HG02970 (cell line): ENCODE data around the gene MOCOS.

Source experiments
- ATAC-seq: cut with Tn5 transposase; IDR thresholded peaks from one replicate; pipeline ENCODE4 v1.9.1; 2021; ENCODE audit warnings: mild to moderate bottlenecking, moderate library complexity, moderate number of reproducible peaks; ENCODE audit not compliant: unreplicated experiment, low FRiP score

Gene MOCOS

GRCh38 chr18:36264283-36264682 lies 77.0 kb downstream of the MOCOS start:
- no peak for ATAC-seq

DNA sequence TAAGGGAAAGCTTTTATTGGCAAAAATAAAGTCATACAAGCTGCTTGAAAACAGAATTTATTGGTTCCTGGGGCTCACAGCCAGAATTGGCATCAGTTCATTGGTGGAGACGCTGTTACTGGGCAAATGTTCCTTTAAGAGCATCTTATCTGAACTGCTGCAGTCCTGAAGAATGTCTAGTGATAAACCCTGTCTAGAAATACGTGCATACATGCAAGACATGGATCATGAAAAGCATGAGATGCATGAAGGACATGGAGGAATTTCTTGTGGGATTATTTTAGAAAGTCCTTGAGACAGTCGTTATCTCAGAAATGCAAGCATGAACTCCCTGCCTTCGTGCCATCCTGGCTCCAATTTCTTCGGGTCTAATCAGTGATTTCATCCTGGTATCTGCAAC lies 77.7 kb downstream of the MOCOS start:
- ATAC-seq, result no peak

- no peak for ATAC-seq
Observed at GRCh38 chr18:36269157-36269556, 81.9 kb downstream of the MOCOS start.

- no peak for ATAC-seq
Observed at GRCh38 chr18:36271153-36271552, 83.9 kb downstream of the MOCOS start.

- no peak for ATAC-seq
Observed at GRCh38 chr18:36273347-36273746, 86.0 kb downstream of the MOCOS start.

DNA sequence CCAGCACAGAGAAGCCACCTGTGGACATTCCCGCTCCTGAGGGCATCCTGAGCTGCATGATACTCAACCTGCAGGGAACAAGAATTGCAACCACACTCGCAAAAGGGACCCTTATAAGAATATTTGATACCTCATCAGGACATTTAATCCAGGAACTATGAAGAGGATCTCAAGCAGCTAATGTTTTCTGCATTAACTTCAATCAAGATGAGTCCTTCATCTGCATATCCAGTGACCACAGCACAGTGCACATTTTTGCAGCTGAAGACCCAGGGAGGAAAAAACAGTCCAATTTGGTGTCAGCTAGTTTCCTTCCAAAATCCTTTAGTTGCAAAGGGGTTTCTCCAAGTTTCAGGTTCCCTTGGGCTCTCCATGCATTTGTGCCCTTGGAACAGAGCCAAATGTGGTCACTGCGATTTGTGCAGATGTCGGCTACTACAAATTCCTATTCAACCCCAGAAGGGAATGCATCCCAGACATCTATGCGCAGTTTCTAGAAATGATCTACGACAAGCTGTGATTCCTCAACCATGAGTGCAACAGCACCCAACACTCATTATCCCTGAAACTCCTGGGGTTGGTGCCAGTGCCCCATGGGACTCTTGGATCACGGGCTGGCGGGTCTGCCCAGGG lies 86.9 kb downstream of the MOCOS start:
- no peak for ATAC-seq

- ATAC-seq, result no peak
Observed at GRCh38 chr18:36275561-36275960, 88.3 kb downstream of the MOCOS start.

DNA sequence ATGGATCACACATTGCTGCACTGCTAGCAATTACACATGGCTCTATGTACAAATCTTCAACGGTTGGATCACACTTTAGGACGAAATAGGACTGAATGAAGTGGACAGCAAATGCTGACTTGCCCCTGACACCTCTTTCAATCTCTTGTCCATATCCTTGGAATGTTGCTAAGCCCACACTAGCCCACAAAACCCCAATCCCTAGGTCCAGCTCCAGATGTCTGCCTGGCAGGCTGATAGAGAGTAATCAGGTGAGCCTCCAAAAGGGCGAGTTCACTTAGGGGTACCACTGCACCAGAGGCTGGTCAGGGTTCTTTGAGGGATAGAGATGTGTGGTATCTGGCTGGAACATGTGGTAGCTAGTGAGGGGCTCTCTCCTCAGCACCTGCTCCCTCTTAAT lies 91.7 kb downstream of the MOCOS start:
- ATAC-seq, result no peak

DNA sequence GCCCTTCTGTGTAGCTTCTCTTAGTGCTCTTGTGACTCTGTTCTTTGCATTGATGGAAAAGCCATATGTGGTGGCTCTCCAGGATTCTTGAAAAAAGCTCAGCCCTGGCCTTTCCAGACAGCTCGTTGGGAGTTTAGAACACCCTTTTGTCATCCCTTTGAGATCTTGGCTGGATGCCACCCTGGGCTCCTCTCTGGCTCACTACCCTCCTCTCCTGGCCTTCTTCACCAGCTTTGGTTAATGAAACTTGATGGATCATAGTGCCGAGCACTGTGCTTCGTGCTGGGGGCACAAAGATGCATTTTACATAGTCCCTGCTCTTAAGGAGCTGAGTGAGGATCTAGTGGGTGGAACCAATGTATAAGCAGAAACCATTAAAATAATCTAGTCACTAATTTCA lies 94.6 kb downstream of the MOCOS start:
- ATAC-seq, result no peak

- no peak for ATAC-seq
Observed at GRCh38 chr18:36283448-36283847, 96.2 kb downstream of the MOCOS start.

- no peak for ATAC-seq
Observed at GRCh38 chr18:36284268-36284667, 97.0 kb downstream of the MOCOS start.

DNA sequence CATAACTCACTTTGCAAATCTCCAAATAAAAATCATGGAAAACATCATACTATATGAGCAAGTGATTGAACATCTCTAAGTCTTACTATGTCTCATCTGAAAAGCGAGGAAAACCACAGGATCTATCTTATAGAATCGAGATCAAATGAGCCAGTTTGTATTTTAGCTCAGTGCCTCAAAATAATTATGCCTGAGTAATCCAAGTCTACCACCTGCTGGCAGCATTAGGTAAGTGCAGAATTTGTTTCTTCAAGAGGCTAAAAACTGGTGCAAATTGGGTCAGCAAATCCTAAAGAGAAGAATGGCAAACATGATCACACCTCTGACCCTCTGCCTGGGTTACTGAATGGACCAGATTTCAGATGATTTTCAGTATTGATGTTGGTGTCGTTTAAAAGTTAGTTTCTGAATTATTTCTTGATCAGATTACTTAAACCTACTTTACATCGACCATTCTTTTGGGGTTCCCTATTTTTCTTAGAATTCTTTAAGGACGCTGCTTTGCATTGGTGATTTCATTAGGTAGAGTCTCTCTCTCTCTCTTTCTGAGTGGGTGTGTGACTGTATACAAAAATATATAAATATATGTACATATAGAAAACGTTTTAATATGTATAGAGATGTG lies 97.5 kb downstream of the MOCOS start:
- no peak for ATAC-seq

DNA sequence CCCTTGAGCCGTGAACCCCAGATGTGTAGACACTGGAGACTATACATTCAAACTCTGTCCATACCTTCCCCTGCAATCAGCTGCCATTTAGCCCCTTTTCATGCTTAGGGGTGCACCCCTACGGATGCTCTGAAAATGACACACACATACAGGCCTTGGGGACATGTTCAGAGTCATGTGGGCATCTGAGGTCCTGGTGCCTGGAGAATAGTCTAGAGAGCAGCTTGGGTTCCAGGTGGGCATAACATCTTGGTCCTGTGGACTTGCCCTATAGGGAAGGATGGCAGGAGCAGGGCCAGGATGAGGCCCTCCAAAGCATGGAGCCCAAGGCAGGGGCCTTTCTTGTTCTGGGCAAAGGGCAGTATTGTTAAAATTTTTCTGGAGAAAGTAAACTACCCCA lies 100.4 kb downstream of the MOCOS start:
- no peak for ATAC-seq

DNA sequence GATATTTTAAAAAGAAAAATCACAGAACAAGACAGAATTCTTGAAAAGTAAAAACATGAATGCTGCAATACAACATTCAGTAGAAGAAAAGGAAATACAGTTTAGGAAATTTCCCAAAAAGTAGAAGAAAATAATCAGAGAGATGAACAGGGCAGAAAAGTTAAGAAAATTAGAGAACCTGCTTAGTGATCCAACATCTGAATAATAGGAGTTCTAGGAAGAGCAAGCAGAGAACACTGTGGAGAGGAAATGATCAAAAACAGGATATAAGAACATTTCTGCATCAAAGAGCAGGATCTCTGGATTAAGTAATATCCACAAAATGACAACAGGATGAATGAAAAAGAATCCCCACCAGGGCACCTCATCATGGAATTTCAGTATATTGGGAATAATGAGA lies 101.4 kb downstream of the MOCOS start:
- ATAC-seq, result no peak

GRCh38 chr18:36294031-36294430 lies 106.7 kb downstream of the MOCOS start:
- no peak for ATAC-seq

DNA sequence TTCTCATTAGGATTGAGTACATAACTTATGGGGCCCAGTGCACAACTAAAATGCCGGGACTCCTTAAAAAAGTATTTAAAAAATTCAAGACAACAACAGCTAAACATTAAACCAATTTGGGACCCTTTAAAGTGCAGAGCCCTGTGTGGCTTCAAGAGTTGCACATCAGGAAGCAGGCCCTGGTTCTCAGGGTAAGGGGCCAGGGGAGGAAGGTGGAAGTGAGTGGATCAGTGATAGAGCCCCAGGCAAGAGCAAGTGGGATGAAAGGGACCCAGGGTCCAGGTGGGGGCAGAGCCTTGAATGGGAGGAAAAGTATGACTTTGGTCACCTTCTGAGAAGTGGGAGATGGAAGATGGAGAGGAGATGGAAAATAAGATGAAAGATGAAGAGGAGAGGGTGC lies 107.9 kb downstream of the MOCOS start:
- ATAC-seq, result no peak

DNA sequence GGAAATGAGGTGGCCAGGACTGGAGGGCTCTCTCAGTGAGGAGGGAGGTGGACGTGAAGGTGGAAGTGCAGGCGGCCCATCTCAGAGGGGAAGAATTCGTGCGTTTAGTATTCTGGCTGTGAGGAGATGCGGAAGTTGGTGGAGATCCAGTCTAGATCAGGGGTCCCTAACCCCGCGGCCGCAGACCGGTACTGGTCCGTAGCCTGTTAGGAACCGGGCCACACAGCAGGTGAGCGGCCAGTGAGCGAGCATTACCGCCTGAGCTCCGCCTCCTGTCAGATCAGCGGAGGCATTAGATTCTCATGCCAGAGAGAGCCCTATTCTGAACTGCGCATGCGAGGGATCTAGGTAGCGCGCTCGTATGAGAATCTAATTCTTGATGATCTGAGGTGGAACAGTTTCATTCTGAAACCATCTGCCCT lies 108.6 kb downstream of the MOCOS start:
- ATAC-seq, result no peak

DNA sequence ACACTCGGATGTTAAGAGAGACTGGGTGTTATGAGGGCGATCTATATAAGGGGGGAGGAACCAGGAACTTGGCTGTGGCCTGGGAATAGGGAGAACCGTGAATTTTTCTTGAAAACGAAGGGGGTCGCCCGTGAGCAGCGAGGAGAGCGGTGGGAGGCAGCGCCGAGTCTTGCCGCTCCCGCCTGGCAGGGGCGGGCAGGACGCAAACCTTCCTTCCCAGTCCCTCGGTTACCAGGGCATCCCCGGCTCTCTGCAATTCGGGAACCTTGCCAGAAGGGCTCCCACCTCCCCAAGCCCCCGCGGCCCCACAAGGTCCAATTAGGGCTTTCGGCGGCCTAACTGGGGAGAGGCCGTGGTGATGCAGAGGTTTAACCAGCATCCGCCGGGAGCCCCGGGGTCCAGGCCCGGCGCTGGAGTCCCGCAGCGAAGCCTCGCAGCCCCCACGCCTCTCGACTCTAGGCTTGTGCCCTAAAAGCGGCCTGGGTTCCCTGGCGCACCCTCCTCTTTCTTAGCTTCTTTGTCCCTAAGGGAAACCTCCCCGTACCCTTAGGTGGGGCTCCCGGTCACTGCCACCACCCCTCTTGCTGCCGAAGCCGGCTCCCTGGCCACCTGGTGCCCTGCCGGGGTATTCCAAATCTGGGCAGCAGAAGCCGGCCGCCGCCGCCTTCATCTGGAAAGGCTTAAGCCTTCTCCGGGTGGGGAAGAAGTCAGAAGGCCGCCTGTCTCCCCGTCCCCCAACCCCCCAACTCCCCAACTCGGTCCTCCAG lies 109.5 kb downstream of the MOCOS start:
- ATAC-seq, result peak; percentile 22

DNA sequence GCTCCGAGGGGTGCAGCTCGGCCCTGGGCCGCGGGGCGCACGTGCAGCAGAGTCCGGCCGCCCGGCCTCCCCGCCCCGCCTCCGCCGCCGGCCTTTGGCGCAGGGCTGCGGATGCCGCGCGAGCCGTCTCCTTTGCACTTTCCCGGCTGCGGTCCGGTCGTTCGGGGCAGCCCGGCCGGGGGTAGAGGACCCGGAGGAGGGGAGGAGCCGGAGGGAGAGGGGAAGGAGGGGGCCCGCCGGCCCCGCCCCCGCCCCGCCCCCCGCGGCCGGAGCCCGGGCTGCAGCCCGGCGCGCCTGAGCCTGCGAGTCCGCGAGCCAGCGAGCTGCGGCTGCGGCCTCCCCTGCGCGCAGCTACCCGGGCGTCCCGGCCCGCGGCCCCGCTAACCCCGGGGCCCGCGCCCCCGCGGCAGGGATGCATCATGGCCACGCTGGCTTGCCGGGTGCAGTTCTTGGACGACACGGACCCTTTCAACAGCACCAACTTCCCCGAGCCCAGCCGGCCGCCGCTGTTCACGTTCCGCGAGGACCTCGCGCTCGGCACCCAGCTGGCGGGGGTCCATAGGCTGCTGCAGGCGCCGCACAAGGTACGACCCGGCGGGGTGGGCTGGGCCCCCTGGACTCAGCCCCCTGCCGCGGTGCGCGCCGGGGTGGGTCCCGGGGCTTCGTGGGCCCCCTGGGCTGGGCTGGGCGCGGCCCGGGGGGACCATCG lies 110.3 kb downstream of the MOCOS start, which contains the start of gene FHOD3:
Gene FHOD3, plus strand, starts transcription at position 297 of the 709 bp plus-strand sequence. Its CDS starts 123 bp downstream, at position 420.
- peak; percentile 62 for ATAC-seq

DNA sequence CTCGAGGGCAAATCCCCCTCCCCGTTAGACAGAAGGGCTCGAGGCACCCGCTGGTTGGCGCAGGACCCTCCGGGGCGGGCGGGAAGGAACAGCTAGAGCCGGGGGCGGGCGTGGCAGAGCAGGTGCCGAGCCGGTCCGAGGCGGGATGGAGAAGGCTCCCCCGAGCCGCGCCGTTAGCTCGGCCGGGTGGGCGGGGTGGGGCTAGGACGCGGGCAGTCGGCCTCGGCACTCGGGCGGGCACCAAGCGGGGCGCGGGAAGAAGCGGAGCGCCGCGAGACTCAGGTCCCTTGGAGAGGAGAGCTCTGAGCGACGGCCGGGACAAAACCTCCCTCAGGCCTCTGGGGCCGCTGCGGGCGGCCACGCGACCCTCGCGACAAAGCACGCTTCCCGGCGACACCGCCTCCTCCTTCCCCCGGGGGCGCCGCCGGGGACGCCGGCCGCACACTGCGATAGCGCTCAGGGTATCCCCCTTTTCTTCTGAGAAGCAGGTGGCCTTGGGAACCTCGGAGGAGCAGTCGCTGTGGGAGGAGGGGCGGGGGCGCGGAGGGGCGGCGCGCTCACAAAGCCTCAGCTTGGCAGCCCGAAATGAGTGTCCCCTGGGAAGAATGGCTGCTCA lies 110.9 kb downstream of the MOCOS start:
- no peak for ATAC-seq

- no peak for ATAC-seq
Observed at GRCh38 chr18:36299015-36299414, 111.7 kb downstream of the MOCOS start.
